ENCODE measurements around the gene INTS6.

- TF ChIP-seq CTCF (conservative IDR thresholded peaks at IDR 0.05) (no peak), EZH2 (IDR thresholded peaks at IDR 0.05; ENCODE audit: low read depth) (no peak)
Observed at GRCh38 chr13:51467730-51468129, 14.9 kb upstream of the INTS6 start.
